Adrenal gland (tissue), 12 donors: ENCODE measurements around the gene PCARE. TPM values are rescaled to one million over a fixed set of nuclear protein-coding genes. Genes with fewer than 3 reads are reported as not detected.

Experiments used
- DNase-seq, 7 donors: peaks; one replicate each; pipeline ENCODE4 v3.0.0-alpha.2; 2019 to 2020
- H3K27ac ChIP-seq, 5 donors: fragments of 200-600 bp; sonication (generic) in 4 of 5; 1 replicate in 3 of 5; 2 replicates in 2 of 5; pipeline versions ENCODE4 v1.5.1 to v1.8.0; 2016 to 2020; ENCODE audit warnings: mild to moderate bottlenecking in 1 of 5
- H3K27me3 ChIP-seq: fragments of 200-600 bp; 2 replicates; pipeline ENCODE4 v1.8.0; 2021
- H3K36me3 ChIP-seq, 2 donors: fragments of 200-600 bp; replicated peaks in 1 of 2; 1 replicate in 1 of 2; 2 replicates in 1 of 2; pipeline versions ENCODE4 v1.5.1 to v1.8.0; 2018 to 2022
- H3K4me1 ChIP-seq, 2 donors: fragments of 200-600 bp; replicated peaks in 1 of 2; 1 replicate in 1 of 2; 2 replicates in 1 of 2; pipeline versions ENCODE4 v1.5.1 to v1.8.0; 2018 to 2021
- H3K4me3 ChIP-seq, 4 donors: fragments of 200-600 bp; sonication (generic) in 3 of 4; one replicate each; pipeline ENCODE4 v1.5.1; 2016 to 2018
- H3K9me3 ChIP-seq, 3 donors: fragments of 200-600 bp; sonication (generic) in 1 of 3; replicated peaks in 1 of 3; 1 replicate in 2 of 3; 2 replicates in 1 of 3; pipeline versions ENCODE4 v1.5.1 to v1.8.0; 2016 to 2021
- CTCF ChIP-seq, 6 experiments: fragments of 450-650 bp in 4 of 6; fragments of 200-600 bp in 2 of 6; sonication (generic) in 1 of 6; IDR thresholded peaks; 1 replicate in 5 of 6; 2 replicates in 1 of 6; pipeline versions ENCODE4 v1.5.1 to v1.8.0; 2016 to 2021; ENCODE audit warnings: antibody characterized with exemption in 6 of 6, mild to moderate bottlenecking in 2 of 6, moderate library complexity in 1 of 6
- POLR2A ChIP-seq, 2 donors: fragments of 450-650 bp; IDR thresholded peaks; one replicate each; pipeline ENCODE4 v1.6.1; 2017; ENCODE audit warnings: antibody characterized with exemption in 2 of 2, mild to moderate bottlenecking in 2 of 2, moderate library complexity in 1 of 2
- WGBS, 4 donors: extraction: QIAGEN DNeasy Blood & Tissue Kit in 2 of 4; methylation state at CpG; one replicate each; pipeline versions ENCODE4 v1.1.5 to v1.1.7; 2013 to 2017; 5-methylcytosine and 5-hydroxymethylcytosine counted together
- intact Hi-C, 2 donors: fragments of 100-400 bp; cut with DNase I; formaldehyde crosslinking; loops; one replicate each; pipeline versions ENCODE4 v1.14.1 to v1.15.0; 2022 to 2023
- polyA plus RNA-seq, 3 donors: library from polyadenylated mRNA; stranded (reverse); fragments of 200-250 nt in 2 of 3; fragments of 350-450 nt in 1 of 3; fragmentation: Illumina TruSeq in 1 of 3; extraction: RNeasy Lipid Tissue Mini Kit (QIAGEN cat#74804) in 1 of 3; gene quantifications; one replicate each; pipeline ENCODE4 v1.2.3, GENCODE V29; 2013 to 2014
- total RNA-seq, 9 donors: library from RNA; depleted of rRNA in 4 of 9; stranded (reverse); fragments of >200 nt in 4 of 9; fragments of 120-200 nt in 1 of 9; fragmentation: NEBNext Ultra II Directional in 1 of 9; extraction: Animal tissue kit (Norgen Biotek cat#: 25700) in 1 of 9; gene quantifications; one replicate each; pipeline versions ENCODE4 v1.1.0 to v1.2.4, GENCODE V29; 2013 to 2023
- donor health status: healthy with polysubstance abuse.
- donor health status: Bipolar disorder and iron deficiency.
- donor health status: DM: yes; HTN: yes; CAD: no.
- donor health status: DM: no; HTN: no; CAD: no.
- donor health status: DM: no; HTN: no; CAD: no.
- donor health status: DM: yes; HTN: yes; CAD: no.

PCARE gene
- total and polyA plus RNA-seq, 12 donors = 0.02 to 0.17 (median 0.06) TPM; not detected in 8

- H3K9me3 ChIP-seq = no peaks in the 10 kb centered on the region
- H3K4me1 ChIP-seq = no peaks in the 10 kb centered on the region
- WGBS, 4 donors = 89 to 98% (median 95%) methylated on average over 3 of the region's 3 CpGs
- no peaks in the 10 kb centered on the region for H3K36me3 ChIP-seq
- intact Hi-C loops = no loop called here
- no peak overlapping the region for H3K4me3 ChIP-seq
- H3K27me3 ChIP-seq = no peaks in the 10 kb centered on the region
- no peak for DNase-seq
- H3K27ac ChIP-seq = no peak overlapping the region
- TF ChIP-seq CTCF (IDR thresholded peaks at IDR 0.05) (no peak), POLR2A (IDR thresholded peaks at IDR 0.05) (no peak)
Measured at GRCh38 chr2:29025711-29026110, 48.6 kb downstream of the PCARE start.

GRCh38 chr2:29024882-29025430 is 49.4 kb downstream of the PCARE start:
- no peak for DNase-seq
- intact Hi-C loops = no loop called here
- no peak overlapping the region for H3K27ac ChIP-seq
- no peak overlapping the region for H3K4me3 ChIP-seq
- TF ChIP-seq POLR2A (IDR thresholded peaks at IDR 0.05) = no peak
- no peak for TF ChIP-seq CTCF (IDR thresholded peaks at IDR 0.05)
- 69 to 92% (median 86%) methylated on average over 4 of the region's 4 CpGs for WGBS, 4 donors
- no peaks in the 10 kb centered on the region for H3K36me3 ChIP-seq
- H3K27me3 ChIP-seq = no peaks in the 10 kb centered on the region
- no peaks in the 10 kb centered on the region for H3K4me1 ChIP-seq
- no peaks in the 10 kb centered on the region for H3K9me3 ChIP-seq

- intact Hi-C loops = no loop called here
- H3K27ac ChIP-seq = no peak overlapping the region
- no peaks in the 10 kb centered on the region for H3K9me3 ChIP-seq
- no peaks in the 10 kb centered on the region for H3K36me3 ChIP-seq
- no peaks in the 10 kb centered on the region for H3K27me3 ChIP-seq
- DNase-seq = no peak
- H3K4me1 ChIP-seq = no peaks in the 10 kb centered on the region
- 88 to 93% (median 88%) methylated on average over 3 to 4 of the region's 4 CpGs for WGBS, 4 donors
- no peak for TF ChIP-seq POLR2A (IDR thresholded peaks at IDR 0.05)
- TF ChIP-seq CTCF (IDR thresholded peaks at IDR 0.05) = no peak
- H3K4me3 ChIP-seq = no peak overlapping the region
Measured at GRCh38 chr2:29023188-29023587, 51.1 kb downstream of the PCARE start.

GRCh38 chr2:29022679-29023078 is 51.6 kb downstream of the PCARE start:
- no peaks in the 10 kb centered on the region for H3K9me3 ChIP-seq
- DNase-seq = no peak

More at GRCh38 chr2:29022679-29023078, 51.6 kb downstream of the PCARE start:
- intact Hi-C loops = no loop called here
- no peaks in the 10 kb centered on the region for H3K4me1 ChIP-seq
- TF ChIP-seq POLR2A (IDR thresholded peaks at IDR 0.05) = no peak
- no peak for TF ChIP-seq CTCF (IDR thresholded peaks at IDR 0.05)
- H3K36me3 ChIP-seq = no peaks in the 10 kb centered on the region
- H3K27ac ChIP-seq = no peak overlapping the region
- H3K27me3 ChIP-seq = no peaks in the 10 kb centered on the region
- H3K4me3 ChIP-seq = no peak overlapping the region
- WGBS, 4 donors = 71 to 100% (median 85%) methylated on average over 5 to 6 of the region's 6 CpGs
